DOHH2 (cell line): ENCODE data around the gene ST3GAL5.

ENCODE experiments used
- H3F3A ChIP-seq: fragments of 200-600 bp; sonication (generic), shearing (Covaris generic); 2 replicates; pipeline ENCODE4 v1.6.0; 2016; ENCODE audit warnings: antibody characterized with exemption, mild to moderate bottlenecking; ENCODE audit not compliant: control insufficient read depth, insufficient read depth
- H3K27ac ChIP-seq: fragments of 200-600 bp; sonication (generic); 2 replicates; pipeline ENCODE4 v1.5.1; 2014; ENCODE audit warnings: low read depth, mild to moderate bottlenecking, low read length, moderate library complexity
- H3K27me3 ChIP-seq: fragments of 200-600 bp; sonication (generic); 2 replicates; pipeline ENCODE4 v1.6.1; 2014; ENCODE audit warnings: mild to moderate bottlenecking, low read length, mixed read lengths; ENCODE audit not compliant: control insufficient read depth
- H3K36me3 ChIP-seq: fragments of 200-600 bp; sonication (generic); 2 replicates; pipeline ENCODE4 v1.6.1; 2014; ENCODE audit warnings: mild to moderate bottlenecking, low read length, moderate library complexity, mixed read lengths; ENCODE audit not compliant: control insufficient read depth
- H3K4me1 ChIP-seq: fragments of 200-600 bp; sonication (generic); 2 replicates; pipeline ENCODE4 v1.6.1; 2014; ENCODE audit warnings: mild to moderate bottlenecking, low read length, mixed read lengths; ENCODE audit not compliant: control insufficient read depth
- H3K4me2 ChIP-seq: fragments of 200-600 bp; sonication (generic); 2 replicates; pipeline ENCODE4 v1.6.0; 2014; ENCODE audit warnings: mild to moderate bottlenecking, low read length, moderate library complexity
- H3K4me3 ChIP-seq: fragments of 200-600 bp; sonication (generic); 2 replicates; pipeline ENCODE4 v1.5.1; 2014; ENCODE audit warnings: mild to moderate bottlenecking, low read length, mixed read lengths
- H3K79me2 ChIP-seq: fragments of 200-600 bp; sonication (generic); 2 replicates; pipeline ENCODE4 v1.6.1; 2014; ENCODE audit warnings: mild to moderate bottlenecking, low read length, mixed read lengths; ENCODE audit not compliant: control insufficient read depth
- H3K9me2 ChIP-seq: fragments of 200-600 bp; sonication (generic); replicated peaks from 2 replicates; pipeline ENCODE4 v1.6.1; 2014; ENCODE audit warnings: mild to moderate bottlenecking, low read length, mixed read lengths; ENCODE audit not compliant: control insufficient read depth
- H3K9me3 ChIP-seq: fragments of 200-600 bp; sonication (generic); 2 replicates; pipeline ENCODE4 v1.6.1; 2014; ENCODE audit warnings: antibody characterized with exemption, low read length, mixed read lengths; ENCODE audit not compliant: control insufficient read depth, insufficient read depth
- H4K20me1 ChIP-seq: fragments of 200-600 bp; sonication (generic); 2 replicates; pipeline ENCODE4 v1.6.0; 2014; ENCODE audit warnings: low read depth, mild to moderate bottlenecking, antibody characterized with exemption, low read length, moderate library complexity; ENCODE audit not compliant: control insufficient read depth, insufficient read depth
- EZH2phosphoT487 ChIP-seq: fragments of 200-600 bp; sonication (generic); IDR thresholded peaks from 2 replicates; pipeline ENCODE4 v1.6.1; 2017; ENCODE audit warnings: borderline replicate concordance, mild to moderate bottlenecking, antibody characterized with exemption, low read length, moderate library complexity, mixed read lengths
- TF ChIP-seq, protein P1 (sequence below): fragments of 200-600 bp; sonication (generic); IDR thresholded peaks from one replicate; pipeline ENCODE4 v1.5.1; 2014; ENCODE audit warnings: antibody characterized with exemption, mild to moderate bottlenecking, low read depth, low read length; ENCODE audit not compliant: poor library complexity, severe bottlenecking

The ST3GAL5 gene

DNA sequence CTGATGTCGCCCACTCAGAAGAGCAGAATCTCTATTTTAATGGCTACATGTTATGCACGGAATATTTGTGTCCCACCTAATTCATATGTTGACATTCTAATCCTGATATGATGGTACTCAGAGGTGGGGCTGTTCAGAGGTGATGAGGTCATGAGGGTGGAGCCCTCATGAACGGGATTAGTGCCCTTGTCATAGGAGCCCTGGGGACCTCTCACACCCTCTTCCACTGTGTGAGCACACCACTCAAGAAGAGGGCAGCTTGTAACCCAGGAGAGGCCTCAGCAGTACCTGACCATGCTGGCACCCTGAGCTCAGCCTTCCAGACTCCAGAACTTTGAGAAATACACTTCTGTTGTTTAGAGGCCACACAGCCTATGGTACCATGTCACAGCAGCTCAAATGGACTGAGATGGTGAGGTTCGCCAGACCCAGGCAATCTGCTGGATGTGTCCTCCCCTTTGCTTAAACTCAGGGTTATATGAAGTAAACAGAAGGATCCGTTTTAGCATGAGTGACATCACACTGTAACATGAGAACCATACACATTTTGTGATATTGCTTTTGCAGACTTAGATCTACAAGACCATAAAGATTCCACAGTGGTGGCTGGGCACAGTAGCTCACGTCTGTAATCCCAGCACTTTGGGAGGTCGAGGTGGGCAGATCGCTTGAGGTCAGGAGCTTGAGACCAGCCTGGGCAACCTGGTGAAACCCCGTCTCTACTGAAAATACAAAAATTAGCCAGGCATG is 86.3 kb downstream of the ST3GAL5 start:
- Histone ChIP-seq H4K20me1 (no peaks in the 10 kb centered on the region), H3K36me3 (no peaks in the 10 kb centered on the region), H3K9me3 (no peaks in the 10 kb centered on the region), H3K4me1 (peaks cover 4% of the 10 kb centered on the region), H3K9me2 (no peaks in the 10 kb centered on the region), H3K4me3 (no peak overlapping the region), H3K27me3 (peaks cover 30% of the 10 kb centered on the region), H3K4me2 (no peak overlapping the region), H3K79me2 (no peaks in the 10 kb centered on the region), H3K27ac (no peak overlapping the region), H3F3A (no peaks in the 10 kb centered on the region)
- TF ChIP-seq, protein P1, sequence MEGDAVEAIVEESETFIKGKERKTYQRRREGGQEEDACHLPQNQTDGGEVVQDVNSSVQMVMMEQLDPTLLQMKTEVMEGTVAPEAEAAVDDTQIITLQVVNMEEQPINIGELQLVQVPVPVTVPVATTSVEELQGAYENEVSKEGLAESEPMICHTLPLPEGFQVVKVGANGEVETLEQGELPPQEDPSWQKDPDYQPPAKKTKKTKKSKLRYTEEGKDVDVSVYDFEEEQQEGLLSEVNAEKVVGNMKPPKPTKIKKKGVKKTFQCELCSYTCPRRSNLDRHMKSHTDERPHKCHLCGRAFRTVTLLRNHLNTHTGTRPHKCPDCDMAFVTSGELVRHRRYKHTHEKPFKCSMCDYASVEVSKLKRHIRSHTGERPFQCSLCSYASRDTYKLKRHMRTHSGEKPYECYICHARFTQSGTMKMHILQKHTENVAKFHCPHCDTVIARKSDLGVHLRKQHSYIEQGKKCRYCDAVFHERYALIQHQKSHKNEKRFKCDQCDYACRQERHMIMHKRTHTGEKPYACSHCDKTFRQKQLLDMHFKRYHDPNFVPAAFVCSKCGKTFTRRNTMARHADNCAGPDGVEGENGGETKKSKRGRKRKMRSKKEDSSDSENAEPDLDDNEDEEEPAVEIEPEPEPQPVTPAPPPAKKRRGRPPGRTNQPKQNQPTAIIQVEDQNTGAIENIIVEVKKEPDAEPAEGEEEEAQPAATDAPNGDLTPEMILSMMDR: no peak

DNA sequence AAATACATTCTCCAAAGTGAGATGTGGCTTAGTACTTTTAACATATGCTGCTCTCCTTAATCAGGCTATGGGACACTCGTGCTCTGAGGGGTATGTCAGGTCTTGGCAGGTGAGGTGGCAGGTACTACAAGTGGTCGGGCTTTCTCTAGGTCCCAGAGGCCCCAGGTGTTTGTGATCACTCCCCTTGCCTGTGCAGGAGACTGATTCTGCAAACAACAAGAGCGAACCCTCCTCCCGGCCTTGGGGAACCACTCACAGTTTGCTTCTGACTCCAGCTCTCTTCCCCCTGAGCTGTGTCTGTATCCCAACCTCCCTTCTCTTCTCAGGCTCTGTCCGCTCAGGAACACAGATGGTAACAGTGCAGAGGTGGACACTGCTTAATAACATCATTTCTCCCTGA is 86.9 kb downstream of the ST3GAL5 start:
- Histone ChIP-seq H4K20me1 (no peaks in the 10 kb centered on the region), H3K27ac (no peak overlapping the region), H3K9me2 (no peaks in the 10 kb centered on the region), H3K4me2 (no peak overlapping the region), H3K27me3 (peaks cover 30% of the 10 kb centered on the region), H3K79me2 (no peaks in the 10 kb centered on the region), H3K4me1 (peaks cover 4% of the 10 kb centered on the region), H3F3A (no peaks in the 10 kb centered on the region), H3K9me3 (no peaks in the 10 kb centered on the region), H3K4me3 (no peak overlapping the region), H3K36me3 (no peaks in the 10 kb centered on the region)
- no peak for TF ChIP-seq EZH2phosphoT487
- TF ChIP-seq, protein P1: no peak

DNA sequence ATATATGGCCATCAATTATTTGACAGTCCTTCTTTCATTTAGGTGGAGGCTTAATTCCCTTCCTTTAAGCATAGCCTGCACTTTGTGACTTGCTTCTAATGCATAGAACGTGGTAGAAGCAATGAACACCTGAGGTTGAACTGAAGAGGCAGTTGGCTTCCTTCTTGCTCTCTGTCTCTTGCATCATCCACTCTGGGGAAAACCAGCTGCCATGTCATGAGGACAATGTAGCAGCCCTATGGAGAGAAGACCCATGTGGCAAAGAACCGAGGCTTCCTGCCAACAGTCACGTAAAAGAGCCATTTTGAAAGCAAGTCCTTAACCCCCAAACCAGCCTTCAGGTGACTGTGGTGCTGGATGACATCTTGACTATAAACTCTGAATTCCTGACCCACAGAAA is 88.2 kb downstream of the ST3GAL5 start:
- Histone ChIP-seq H3K27ac (no peak overlapping the region), H3K36me3 (no peaks in the 10 kb centered on the region), H3K79me2 (no peaks in the 10 kb centered on the region), H4K20me1 (no peaks in the 10 kb centered on the region), H3K27me3 (peaks cover 30% of the 10 kb centered on the region), H3K9me2 (no peaks in the 10 kb centered on the region), H3K4me1 (peaks cover 4% of the 10 kb centered on the region), H3K9me3 (no peaks in the 10 kb centered on the region), H3K4me3 (no peak overlapping the region), H3K4me2 (no peak overlapping the region), H3F3A (no peaks in the 10 kb centered on the region)
- TF ChIP-seq EZH2phosphoT487: no peak
- TF ChIP-seq, protein P1: no peak
